GM23338 (cell line): Measurements from ENCODE around the gene MBNL1. TPM values are rescaled to one million over a fixed set of nuclear protein-coding genes. Genes with fewer than 3 reads are reported as not detected.

ENCODE experiments used
- ATAC-seq: fragments of 200-7000 bp; cut with Tn5 transposase; 3 replicates; pipeline ENCODE4 v1.9.1; 2020
- DNase-seq: peaks from one replicate; pipeline ENCODE4 v3.0.0-alpha.2; 2015; ENCODE audit warnings: low spot score
- H2AFZ ChIP-seq: fragments of 200-600 bp; sonication (generic); 2 replicates; pipeline ENCODE4 v1.8.0; 2016; ENCODE audit warnings: antibody characterized with exemption, mild to moderate bottlenecking, moderate library complexity
- H3F3A ChIP-seq: fragments of 200-600 bp; sonication (generic); replicated peaks from 2 replicates; pipeline ENCODE4 v1.8.0; 2017; ENCODE audit warnings: antibody characterized with exemption, mixed run types, low read depth
- H3K27ac ChIP-seq: fragments of 200-600 bp; sonication (generic); 2 replicates; pipeline ENCODE4 v1.6.1; 2016; ENCODE audit warnings: low read depth
- H3K27me3 ChIP-seq: fragments of 200-600 bp; sonication (generic); 2 replicates; pipeline ENCODE4 v1.8.0; 2016; ENCODE audit warnings: mild to moderate bottlenecking, mixed run types, moderate library complexity; ENCODE audit not compliant: insufficient read depth
- H3K36me3 ChIP-seq: fragments of 200-600 bp; sonication (generic); 2 replicates; pipeline ENCODE4 v1.8.0; 2016; ENCODE audit warnings: mild to moderate bottlenecking; ENCODE audit not compliant: insufficient read depth
- H3K4me1 ChIP-seq: fragments of 200-600 bp; sonication (generic); 2 replicates; pipeline ENCODE4 v1.8.0; 2016; ENCODE audit warnings: mild to moderate bottlenecking, moderate library complexity; ENCODE audit not compliant: insufficient read depth
- H3K4me2 ChIP-seq: fragments of 200-600 bp; sonication (generic); 2 replicates; pipeline ENCODE4 v1.7.1; 2017; ENCODE audit warnings: mixed run types
- H3K4me3 ChIP-seq: fragments of 200-600 bp; sonication (generic); 2 replicates; pipeline ENCODE4 v1.6.1; 2016; ENCODE audit warnings: mixed run types
- H3K79me2 ChIP-seq: fragments of 200-600 bp; sonication (generic); replicated peaks from 2 replicates; pipeline ENCODE4 v1.8.0; 2017; ENCODE audit warnings: mild to moderate bottlenecking; ENCODE audit not compliant: insufficient read depth
- H3K9me2 ChIP-seq: fragments of 200-600 bp; sonication (generic); 2 replicates; pipeline ENCODE4 v1.8.0; 2017; ENCODE audit not compliant: insufficient read depth
- H4K20me1 ChIP-seq: fragments of 200-600 bp; sonication (generic); replicated peaks from 2 replicates; pipeline ENCODE4 v1.8.0; 2017; ENCODE audit warnings: mild to moderate bottlenecking; ENCODE audit not compliant: insufficient read depth
- H3K27ac Mint-ChIP-seq: 2 replicates; pipeline ENCODE4 v1.8.0; 2020; ENCODE audit warnings: inconsistent platforms, mild to moderate bottlenecking, moderate library complexity, mixed read lengths
- H3K27me3 Mint-ChIP-seq: 3 replicates; pipeline ENCODE4 v1.8.0; 2022; ENCODE audit warnings: low read depth, mild to moderate bottlenecking, moderate library complexity, mixed read lengths, inconsistent platforms; ENCODE audit not compliant: insufficient read depth, poor library complexity
- H3K36me3 Mint-ChIP-seq: 3 replicates; pipeline ENCODE4 v1.8.0; 2021; ENCODE audit warnings: low read depth, mild to moderate bottlenecking, inconsistent platforms, moderate library complexity, mixed read lengths
- H3K4me1 Mint-ChIP-seq: 3 replicates; pipeline ENCODE4 v1.8.0; 2020; ENCODE audit warnings: mild to moderate bottlenecking, inconsistent platforms, mixed read lengths
- H3K4me3 Mint-ChIP-seq: 3 replicates; pipeline ENCODE4 v1.8.0; 2021; ENCODE audit warnings: moderate library complexity, mild to moderate bottlenecking, inconsistent platforms, mixed read lengths
- H3K9me3 Mint-ChIP-seq: 3 replicates; pipeline ENCODE4 v1.8.0; 2020; ENCODE audit warnings: moderate library complexity, mild to moderate bottlenecking, inconsistent platforms, mixed read lengths
- CREB1 ChIP-seq: fragments of 250-450 bp; sonication (Bioruptor Pico); IDR thresholded peaks from 2 replicates; pipeline ENCODE4 v1.5.0; 2020; ENCODE audit warnings: low read depth, mild to moderate bottlenecking, moderate library complexity
- CTCF ChIP-seq, 2 experiments: fragments of 200-600 bp in 1 of 2; sonication (generic) in 1 of 2; conservative IDR thresholded peaks; 2 replicates each; pipeline versions ENCODE4 v1.5.1 to v1.6.1; 2016 to 2017; ENCODE audit warnings: antibody characterized with exemption in 2 of 2, low read depth in 2 of 2, mild to moderate bottlenecking in 2 of 2, moderate library complexity in 1 of 2
- ETS1 ChIP-seq: IDR thresholded peaks from 2 replicates; pipeline ENCODE4 v1.6.1; 2016; ENCODE audit warnings: antibody characterized with exemption
- EZH2 ChIP-seq: fragments of 200-600 bp; sonication (generic); IDR thresholded peaks from one replicate; pipeline ENCODE4 v1.8.0; 2017; ENCODE audit warnings: antibody characterized with exemption, mild to moderate bottlenecking, low read depth; ENCODE audit not compliant: unreplicated experiment
- EZH2phosphoT487 ChIP-seq: fragments of 200-600 bp; sonication (generic); IDR thresholded peaks from one replicate; pipeline ENCODE4 v1.8.1; 2018; ENCODE audit warnings: antibody characterized with exemption; ENCODE audit not compliant: unreplicated experiment
- JUNB ChIP-seq: IDR thresholded peaks from one replicate; pipeline ENCODE4 v1.6.1; 2016; ENCODE audit warnings: antibody characterized with exemption; ENCODE audit not compliant: unreplicated experiment
- NANOG ChIP-seq: IDR thresholded peaks from 2 replicates; pipeline ENCODE4 v1.6.1; 2016; ENCODE audit warnings: antibody characterized with exemption, borderline replicate concordance
- POLR2AphosphoS5 ChIP-seq: IDR thresholded peaks from 2 replicates; pipeline ENCODE4 v1.6.1; 2016; ENCODE audit warnings: antibody characterized with exemption, low read depth
- REST ChIP-seq: IDR thresholded peaks from one replicate; pipeline ENCODE4 v1.6.1; 2018; ENCODE audit warnings: antibody characterized with exemption; ENCODE audit not compliant: unreplicated experiment
- STAT1 ChIP-seq: IDR thresholded peaks from one replicate; pipeline ENCODE4 v1.6.1; 2016; ENCODE audit warnings: antibody characterized with exemption; ENCODE audit not compliant: unreplicated experiment
- ZNF331 ChIP-seq: fragments of 250-450 bp; sonication (Bioruptor Pico); IDR thresholded peaks from 2 replicates; pipeline ENCODE4 v1.5.0; 2020; ENCODE audit warnings: low read depth, mild to moderate bottlenecking, moderate library complexity
- polyA plus RNA-seq: library from polyadenylated mRNA; unstranded; fragments of >200 nt; fragmentation: Nextera tagmentation; extraction: Ambion mirVana; gene quantifications from 2 replicates; pipeline ENCODE4 v1.2.1, GENCODE V29; 2016
- total RNA-seq: library from RNA; depleted of rRNA; stranded (reverse); fragments of >200 nt; shearing (Covaris generic); gene quantifications from 2 replicates; pipeline ENCODE4 v1.2.3, GENCODE V29; 2014

MBNL1 gene
- total and polyA plus RNA-seq, 2 experiments from 2014 or later = 9.4 to 23.2 TPM

- Histone ChIP-seq H3K36me3 (no peaks in the 10 kb centered on the region), H3K9me2 (no peaks in the 10 kb centered on the region), H3K4me3 (no peak overlapping the region), H3K27me3 (no peaks in the 10 kb centered on the region), H3K79me2 (no peaks in the 10 kb centered on the region), H2AFZ (no peak overlapping the region), H3K4me2 (no peak overlapping the region), H3F3A (no peaks in the 10 kb centered on the region), H3K27ac (no peak overlapping the region), H3K4me1 (no peaks in the 10 kb centered on the region), H4K20me1 (no peaks in the 10 kb centered on the region)
- no peak for ATAC-seq
- Mint-ChIP-seq H3K4me1 (no peaks in the 10 kb centered on the region), H3K27me3 (peaks cover 3% of the 10 kb centered on the region), H3K27ac (no peak overlapping the region), H3K36me3 (no peaks in the 10 kb centered on the region), H3K4me3 (no peak overlapping the region), H3K9me3 (no peaks in the 10 kb centered on the region)
- TF ChIP-seq POLR2AphosphoS5 (no peak), STAT1 (no peak), ETS1 (no peak), REST (no peak), EZH2 (no peak), CTCF (conservative IDR thresholded peaks at IDR 0.05; ENCODE audit: low read depth in 2 of 2) (no peak)
- no peak for DNase-seq
Measured at GRCh38 chr3:152260026-152260425, 8.7 kb upstream of the MBNL1 start.

- H3K9me3 Mint-ChIP-seq = no peaks in the 10 kb centered on the region
- ATAC-seq (no peak), DNase-seq (no peak)
- Histone ChIP-seq H3K36me3 (no peaks in the 10 kb centered on the region), H3K4me3 (no peak overlapping the region), H4K20me1 (no peaks in the 10 kb centered on the region), H3K4me1 (no peaks in the 10 kb centered on the region), H3F3A (no peaks in the 10 kb centered on the region), H3K9me2 (no peaks in the 10 kb centered on the region), H3K79me2 (no peaks in the 10 kb centered on the region), H3K4me2 (no peak overlapping the region), H2AFZ (no peak overlapping the region), H3K27me3 (no peaks in the 10 kb centered on the region), H3K27ac (no peak overlapping the region)
- H3K36me3 Mint-ChIP-seq = no peaks in the 10 kb centered on the region
- no peaks in the 10 kb centered on the region for H3K4me1 Mint-ChIP-seq
- H3K4me3 Mint-ChIP-seq = no peak overlapping the region
- H3K27ac Mint-ChIP-seq = no peak overlapping the region
- peaks cover 3% of the 10 kb centered on the region for H3K27me3 Mint-ChIP-seq
- TF ChIP-seq JUNB (no peak), POLR2AphosphoS5 (no peak), CTCF (conservative IDR thresholded peaks at IDR 0.05; ENCODE audit: low read depth in 2 of 2) (no peak), EZH2phosphoT487 (no peak), ZNF331 (CRISPR knock-in tag) (no peak), STAT1 (no peak), NANOG (no peak), EZH2 (no peak), CREB1 (no peak)
Measured at GRCh38 chr3:152260529-152260928, 8.2 kb upstream of the MBNL1 start.
